A549 (cell line): ENCODE results near the gene HMGN4. TPM values are rescaled to one million over a fixed set of nuclear protein-coding genes. Genes with fewer than 3 reads are reported as not detected.

ENCODE experiments used
- ATAC-seq, 2 experiments: fragments of 200-7000 bp in 1 of 2; fragments of >200 bp in 1 of 2; cut with Nextera tagmentation in 1 of 2; cut with Tn5 transposase in 1 of 2; 3 replicates each; pipeline versions ENCODE4 v1.8.0 to v1.9.1; 2018 to 2020; ENCODE audit warnings: mild to moderate bottlenecking in 1 of 2, moderate library complexity in 1 of 2
- CTCF ChIA-PET: fragments of 300-600 bp; sonication (Branson Sonifier 250); formaldehyde crosslinking; extraction: SDS; loops from one replicate; lab custom pipeline; 2021; ENCODE audit warnings: antibody characterized with exemption, inconsistent platforms; lab: Yijun Ruan, JAX
- POLR2A ChIA-PET: fragments of 350-600 bp; formaldehyde crosslinking; extraction: SDS; loops from one replicate; lab custom pipeline; 2021; ENCODE audit warnings: antibody characterized with exemption, inconsistent platforms; lab: Yijun Ruan, JAX
- DNase-seq, 2 experiments: peaks; one replicate each; pipeline versions ENCODE4 v3.0.0 to v3.0.0-alpha.2; 2011 to 2016; ENCODE audit warnings: low read depth in 1 of 2, low spot score in 1 of 2
- FAIRE-seq: peaks from 2 replicates; lab custom pipeline; 2011; peaks lifted over from hg19 to GRCh38; lab: Jason Lieb, UNC
- H3K27ac ChIP-seq, 2 experiments: fragments of >200 bp; sonication (Bioruptor Twin); formaldehyde crosslinking; 3 replicates each; pipeline ENCODE4 v1.5.1; 2016 to 2017
- H3K4me1 ChIP-seq: fragments of >200 bp; sonication (Bioruptor Twin); formaldehyde crosslinking; 3 replicates; pipeline ENCODE4 v1.6.1; 2016
- H3K4me2 ChIP-seq: fragments of >200 bp; sonication (Bioruptor Twin); formaldehyde crosslinking; 3 replicates; pipeline ENCODE4 v1.6.1; 2016
- H3K4me3 ChIP-seq: fragments of >200 bp; sonication (Bioruptor Twin); formaldehyde crosslinking; 3 replicates; pipeline ENCODE4 v1.5.1; 2016
- H3K9me3 ChIP-seq: fragments of >200 bp; sonication (Bioruptor Twin); formaldehyde crosslinking; 3 replicates; pipeline ENCODE4 v1.6.1; 2016
- CBX2 ChIP-seq: fragments of 200-600 bp; sonication (generic); IDR thresholded peaks from 2 replicates; pipeline ENCODE4 v1.6.1; 2016; ENCODE audit warnings: low read depth, mild to moderate bottlenecking, borderline replicate concordance
- CEBPB ChIP-seq, 2 experiments: fragments of >200 bp in 1 of 2; sonication (Bioruptor Twin) in 1 of 2; formaldehyde crosslinking in 1 of 2; IDR thresholded peaks; 2 replicates each; pipeline ENCODE4 v1.6.1; 2012 to 2016
- CHD2 ChIP-seq: fragments of 150-350 bp; IDR thresholded peaks from 2 replicates; pipeline ENCODE4 v1.6.1; 2014; ENCODE audit warnings: low read length; ENCODE audit not compliant: partially characterized antibody
- EHF ChIP-seq: fragments of 250-450 bp; sonication (Bioruptor Pico); IDR thresholded peaks from 2 replicates; pipeline ENCODE4 v1.5.0; 2020; ENCODE audit warnings: mild to moderate bottlenecking
- EHMT2 ChIP-seq: fragments of 200-600 bp; sonication (generic); IDR thresholded peaks from 2 replicates; pipeline ENCODE4 v1.6.1; 2016; ENCODE audit warnings: antibody characterized with exemption, low read depth, mild to moderate bottlenecking, moderate library complexity
- FOSB ChIP-seq: fragments of 250-450 bp; sonication (Bioruptor Pico); IDR thresholded peaks from 2 replicates; pipeline ENCODE4 v1.5.0; 2020; ENCODE audit warnings: mild to moderate bottlenecking, moderate library complexity
- HDAC2 ChIP-seq: fragments of 200-600 bp; sonication (generic); IDR thresholded peaks from 2 replicates; pipeline ENCODE4 v1.6.1; 2016
- HOXB13 ChIP-seq: fragments of 250-450 bp; sonication (Bioruptor Pico); IDR thresholded peaks from 2 replicates; pipeline ENCODE4 v1.5.0; 2020; ENCODE audit warnings: low read depth, mild to moderate bottlenecking, moderate library complexity
- HOXB5 ChIP-seq: fragments of 250-450 bp; sonication (Bioruptor Pico); IDR thresholded peaks from 2 replicates; pipeline ENCODE4 v1.5.0; 2020; ENCODE audit warnings: mild to moderate bottlenecking, moderate library complexity
- JUNB ChIP-seq: fragments of >200 bp; sonication (Bioruptor Twin); formaldehyde crosslinking; IDR thresholded peaks from 2 replicates; pipeline ENCODE4 v1.6.1; 2016
- MAFK ChIP-seq: fragments of 450-650 bp; IDR thresholded peaks from 2 replicates; pipeline ENCODE4 v1.6.1; 2014; ENCODE audit not compliant: partially characterized antibody
- MAZ ChIP-seq: fragments of 150-350 bp; IDR thresholded peaks from 2 replicates; pipeline ENCODE4 v1.6.1; 2014; ENCODE audit warnings: antibody characterized with exemption, low read depth, low read length, borderline replicate concordance
- RARB ChIP-seq: fragments of 250-450 bp; sonication (Bioruptor Pico); IDR thresholded peaks from 2 replicates; pipeline ENCODE4 v1.8.0; 2021; ENCODE audit warnings: mild to moderate bottlenecking, moderate library complexity
- RCOR1 ChIP-seq: fragments of 150-350 bp; IDR thresholded peaks from 2 replicates; pipeline ENCODE4 v1.6.1; 2014; ENCODE audit warnings: antibody characterized with exemption, low read length, low read depth
- TFCP2L1 ChIP-seq: fragments of 250-450 bp; sonication (Bioruptor Pico); IDR thresholded peaks from 2 replicates; pipeline ENCODE4 v1.5.0; 2021; ENCODE audit warnings: mild to moderate bottlenecking
- WGBS: methylation state at CpG from one replicate; pipeline ENCODE4 v1.1.6; 2017; ENCODE audit errors: missing lambda C conversion rate; 5-methylcytosine and 5-hydroxymethylcytosine counted together
- polyA plus RNA-seq, 4 experiments: library from polyadenylated mRNA; depleted of rRNA in 3 of 4; stranded (reverse); fragments of >200 nt; fragmentation: RNase III in 1 of 4; extraction: RNeasy Plus Mini Kit Qiagen cat#74134 plus additional on column Dnase treatment in 1 of 4; gene quantifications; 2 replicates in 3 of 4; 3 replicates in 1 of 4; pipeline ENCODE4 v1.2.3, GENCODE V29; 2011 to 2017
- TF ChIP-seq, protein P1 (sequence below): fragments of 200-600 bp; sonication (generic); IDR thresholded peaks from 2 replicates; pipeline ENCODE4 v1.6.1; 2016; ENCODE audit warnings: antibody characterized with exemption, mild to moderate bottlenecking, moderate library complexity
- TF ChIP-seq, protein P2 (sequence below): fragments of 250-450 bp; sonication (Bioruptor Pico); IDR thresholded peaks from 2 replicates; pipeline ENCODE4 v1.5.0; 2021; ENCODE audit warnings: mild to moderate bottlenecking, moderate library complexity, borderline replicate concordance

HMGN4 gene
- polyA plus RNA-seq, 2 of the 4 experiments (the other 2 are of a cell fraction): 55.0 to 59.0 TPM

DNA sequence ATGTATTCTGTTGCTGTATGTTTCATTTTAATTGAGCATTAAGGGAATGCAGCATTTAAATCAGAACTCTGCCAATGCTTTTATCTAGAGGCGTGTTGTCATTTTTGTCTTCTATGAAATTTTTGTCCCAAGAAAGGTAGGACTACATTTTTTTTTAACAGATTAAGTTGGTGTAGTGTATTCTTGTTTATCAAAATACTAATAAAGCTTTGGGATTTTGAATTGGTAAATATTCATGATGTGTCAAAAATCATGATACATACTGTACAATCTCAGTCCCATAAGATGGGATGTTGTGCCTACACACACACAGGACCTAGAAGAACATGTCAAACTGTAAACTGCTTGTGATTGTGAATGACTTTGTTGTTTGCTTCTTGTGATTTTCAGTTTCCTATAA, 11.2 kb upstream of the HMGN4 start (continued):
- TF ChIP-seq, protein P1, sequence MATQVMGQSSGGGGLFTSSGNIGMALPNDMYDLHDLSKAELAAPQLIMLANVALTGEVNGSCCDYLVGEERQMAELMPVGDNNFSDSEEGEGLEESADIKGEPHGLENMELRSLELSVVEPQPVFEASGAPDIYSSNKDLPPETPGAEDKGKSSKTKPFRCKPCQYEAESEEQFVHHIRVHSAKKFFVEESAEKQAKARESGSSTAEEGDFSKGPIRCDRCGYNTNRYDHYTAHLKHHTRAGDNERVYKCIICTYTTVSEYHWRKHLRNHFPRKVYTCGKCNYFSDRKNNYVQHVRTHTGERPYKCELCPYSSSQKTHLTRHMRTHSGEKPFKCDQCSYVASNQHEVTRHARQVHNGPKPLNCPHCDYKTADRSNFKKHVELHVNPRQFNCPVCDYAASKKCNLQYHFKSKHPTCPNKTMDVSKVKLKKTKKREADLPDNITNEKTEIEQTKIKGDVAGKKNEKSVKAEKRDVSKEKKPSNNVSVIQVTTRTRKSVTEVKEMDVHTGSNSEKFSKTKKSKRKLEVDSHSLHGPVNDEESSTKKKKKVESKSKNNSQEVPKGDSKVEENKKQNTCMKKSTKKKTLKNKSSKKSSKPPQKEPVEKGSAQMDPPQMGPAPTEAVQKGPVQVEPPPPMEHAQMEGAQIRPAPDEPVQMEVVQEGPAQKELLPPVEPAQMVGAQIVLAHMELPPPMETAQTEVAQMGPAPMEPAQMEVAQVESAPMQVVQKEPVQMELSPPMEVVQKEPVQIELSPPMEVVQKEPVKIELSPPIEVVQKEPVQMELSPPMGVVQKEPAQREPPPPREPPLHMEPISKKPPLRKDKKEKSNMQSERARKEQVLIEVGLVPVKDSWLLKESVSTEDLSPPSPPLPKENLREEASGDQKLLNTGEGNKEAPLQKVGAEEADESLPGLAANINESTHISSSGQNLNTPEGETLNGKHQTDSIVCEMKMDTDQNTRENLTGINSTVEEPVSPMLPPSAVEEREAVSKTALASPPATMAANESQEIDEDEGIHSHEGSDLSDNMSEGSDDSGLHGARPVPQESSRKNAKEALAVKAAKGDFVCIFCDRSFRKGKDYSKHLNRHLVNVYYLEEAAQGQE: no peak
- no peak for TF ChIP-seq HOXB5 (CRISPR knock-in tag)
- TF ChIP-seq HDAC2: no peak
- TF ChIP-seq, all 56 proteins: peak for 0

DNA sequence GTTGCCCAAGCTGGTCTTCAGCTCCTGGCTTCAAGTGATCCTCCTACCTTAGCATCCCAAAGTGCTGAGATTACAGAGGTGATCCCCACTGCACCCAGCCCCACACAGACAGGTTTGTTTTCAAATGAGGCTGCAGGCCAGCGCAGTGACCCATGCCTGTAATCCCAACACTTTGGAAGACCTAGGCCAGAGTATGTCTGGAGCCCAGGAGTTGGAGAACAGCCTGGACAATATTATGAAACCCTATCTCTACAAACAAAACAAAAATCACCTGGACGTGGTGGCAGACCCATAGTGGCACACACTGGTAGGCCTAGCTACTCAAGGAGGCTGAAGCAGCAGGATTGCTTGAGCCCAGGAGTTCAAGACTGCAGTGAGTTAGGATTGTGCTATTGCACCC, 8.0 kb upstream of the HMGN4 start:
- H3K9me3 ChIP-seq: no peaks in the 10 kb centered on the region
- POLR2A ChIA-PET: no interaction called here
- peaks cover 21% of the 10 kb centered on the region for H3K4me1 ChIP-seq
- no peak overlapping the region for H3K4me2 ChIP-seq
- H3K4me3 ChIP-seq: no peak overlapping the region
- TF ChIP-seq CBX2 (no peak), MAFK (no peak), JUNB (no peak), FOSB (no peak), EHMT2 (no peak), RCOR1 (no peak), TFCP2L1 (CRISPR knock-in tag) (no peak), CEBPB (IDR thresholded peaks at IDR 0.05) (no peak), MAZ (no peak), HOXB13 (CRISPR knock-in tag) (no peak), RARB (no peak), CHD2 (no peak), EHF (CRISPR knock-in tag) (no peak)
- TF ChIP-seq, protein P1: no peak
- TF ChIP-seq, protein P2, sequence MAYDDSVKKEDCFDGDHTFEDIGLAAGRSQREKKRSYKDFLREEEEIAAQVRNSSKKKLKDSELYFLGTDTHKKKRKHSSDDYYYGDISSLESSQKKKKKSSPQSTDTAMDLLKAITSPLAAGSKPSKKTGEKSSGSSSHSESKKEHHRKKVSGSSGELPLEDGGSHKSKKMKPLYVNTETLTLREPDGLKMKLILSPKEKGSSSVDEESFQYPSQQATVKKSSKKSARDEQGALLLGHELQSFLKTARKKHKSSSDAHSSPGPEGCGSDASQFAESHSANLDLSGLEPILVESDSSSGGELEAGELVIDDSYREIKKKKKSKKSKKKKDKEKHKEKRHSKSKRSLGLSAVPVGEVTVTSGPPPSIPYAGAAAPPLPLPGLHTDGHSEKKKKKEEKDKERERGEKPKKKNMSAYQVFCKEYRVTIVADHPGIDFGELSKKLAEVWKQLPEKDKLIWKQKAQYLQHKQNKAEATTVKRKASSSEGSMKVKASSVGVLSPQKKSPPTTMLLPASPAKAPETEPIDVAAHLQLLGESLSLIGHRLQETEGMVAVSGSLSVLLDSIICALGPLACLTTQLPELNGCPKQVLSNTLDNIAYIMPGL (CRISPR knock-in tag): no peak
- no peak overlapping the region for H3K27ac ChIP-seq
- ATAC-seq (no peak), DNase-seq (no peak), FAIRE-seq (no peak)
- WGBS: 100% methylated on average over 2 of the region's 2 CpGs
- CTCF ChIA-PET: interaction anchor here (1.2 kb wide), 1 partner anchor 10 kb away, joined by 4 read pairs; no protein-coding TSS in a partner anchor
